Measurements from ENCODE around the gene ECSCR. TPM values are rescaled to one million over a fixed set of nuclear protein-coding genes. Genes with fewer than 3 reads are reported as not detected.
A peak's percentile ranks its signal among the peaks of the same experiment; 100 is the strongest.

ECSCR gene
- total RNA-seq, 4 donors from 2014 or later: 4.2 to 16.6 (median 9.4) TPM

GRCh38 chr5:139470821-139471300 lies 8.3 kb upstream of the ECSCR start, which contains the start of gene SMIM33:
Gene SMIM33 (plus strand): TSS chr5:139471004. CDS start chr5:139471122, 118 bp downstream.
- WGBS: 63% methylated on average over 7 of the region's 9 CpGs
- TF ChIP-seq EP300 (IDR thresholded peaks at IDR 0.05) (no peak), CTCF (IDR thresholded peaks at IDR 0.05) (no peak), POLR2A (IDR thresholded peaks at IDR 0.05) (no peak), POLR2AphosphoS5 (IDR thresholded peaks at IDR 0.05) (no peak)
- Histone ChIP-seq H3K27ac (no peak within 1 kb of the TSS), H3K9me3 (no peaks in the 10 kb centered on the region), H3K36me3 (peaks cover 5% of the 10 kb centered on the region), H3K27me3 (no peaks in the 10 kb centered on the region), H3K4me1 (peaks cover 30% of the 10 kb centered on the region), H3K4me3 (no peak within 1 kb of the TSS)
- no peak for DNase-seq (ENCODE audit: low spot score in 2 of 2)

- WGBS: 81% methylated on average over 8 of the region's 8 CpGs
- no peak for DNase-seq (ENCODE audit: low spot score in 2 of 2)
- Histone ChIP-seq H3K9me3 (no peaks in the 10 kb centered on the region), H3K4me1 (peaks cover 14% of the 10 kb centered on the region), H3K4me3 (no peak overlapping the region), H3K36me3 (no peaks in the 10 kb centered on the region), H3K27me3 (no peaks in the 10 kb centered on the region), H3K27ac (no peak overlapping the region)
- TF ChIP-seq POLR2A (IDR thresholded peaks at IDR 0.05) (no peak), POLR2AphosphoS5 (IDR thresholded peaks at IDR 0.05) (no peak)
Observed at GRCh38 chr5:139468421-139468931, 5.9 kb upstream of the ECSCR start.

GRCh38 chr5:139461698-139462097 lies 845 bp downstream of the ECSCR start:
- Histone ChIP-seq H3K36me3 (no peaks in the 10 kb centered on the region), H3K4me1 (peaks cover 12% of the 10 kb centered on the region), H3K27ac (peak overlapping the region; percentile 53), H3K4me3 (peak overlapping the region; percentile 17), H3K9me3 (no peaks in the 10 kb centered on the region), H3K27me3 (no peaks in the 10 kb centered on the region)
- 65% methylated on average over 5 of the region's 5 CpGs for WGBS
- DNase-seq (ENCODE audit: low spot score in 2 of 2): no peak
- TF ChIP-seq EP300 (IDR thresholded peaks at IDR 0.05): no peak
- TF ChIP-seq POLR2AphosphoS5 (IDR thresholded peaks at IDR 0.05): no peak
- TF ChIP-seq CTCF (IDR thresholded peaks at IDR 0.05): no peak
- no peak for TF ChIP-seq POLR2A (IDR thresholded peaks at IDR 0.05)

- H3K36me3 ChIP-seq: no peaks in the 10 kb centered on the region
- H3K27me3 ChIP-seq: no peaks in the 10 kb centered on the region
- no peak for TF ChIP-seq CTCF (IDR thresholded peaks at IDR 0.05)
- TF ChIP-seq POLR2AphosphoS5 (IDR thresholded peaks at IDR 0.05): no peak
- TF ChIP-seq EP300 (IDR thresholded peaks at IDR 0.05): no peak
- TF ChIP-seq POLR2A (IDR thresholded peaks at IDR 0.05): no peak
- no peaks in the 10 kb centered on the region for H3K9me3 ChIP-seq
- DNase-seq (ENCODE audit: low spot score in 2 of 2): no peak
- H3K27ac ChIP-seq: peak overlapping the region; percentile 41
- peak overlapping the region; percentile 17 for H3K4me3 ChIP-seq
- peaks cover 12% of the 10 kb centered on the region for H3K4me1 ChIP-seq
- WGBS: 76% methylated on average over 7 of the region's 7 CpGs
Observed at GRCh38 chr5:139461176-139461575, 1.4 kb downstream of the ECSCR start.

GRCh38 chr5:139460455-139460854 lies 2.1 kb downstream of the ECSCR start:
- H3K27ac ChIP-seq: no peak overlapping the region
- H3K4me3 ChIP-seq: peak overlapping the region; percentile 17
- H3K9me3 ChIP-seq: no peaks in the 10 kb centered on the region
- no peaks in the 10 kb centered on the region for H3K27me3 ChIP-seq
- 88% methylated on average over 1 of the region's 1 CpG for WGBS
- H3K4me1 ChIP-seq: peaks cover 12% of the 10 kb centered on the region
- no peak for DNase-seq (ENCODE audit: low spot score in 2 of 2)
- TF ChIP-seq POLR2AphosphoS5 (IDR thresholded peaks at IDR 0.05) (no peak), POLR2A (IDR thresholded peaks at IDR 0.05) (no peak), EP300 (IDR thresholded peaks at IDR 0.05) (no peak), CTCF (IDR thresholded peaks at IDR 0.05) (no peak)
- no peaks in the 10 kb centered on the region for H3K36me3 ChIP-seq
